HCT116 (cell line): ENCODE data around the gene CLDN9. TPM values are rescaled to one million over a fixed set of nuclear protein-coding genes. Genes with fewer than 3 reads are reported as not detected.

Experiments used
- ATAC-seq: fragments of 200-7000 bp; cut with Tn5 transposase; 2 replicates; pipeline ENCODE4 v1.9.1; 2020; ENCODE audit warnings: mild to moderate bottlenecking, moderate library complexity
- BruUV-seq: library from RNA; stranded (reverse); fragments of 400-500 nt; replicated peaks from 2 replicates; lab custom pipeline; 2021; lab: Mats Ljungman, UMichigan
- CTCF ChIA-PET: fragments of 300-600 bp; sonication (Branson Sonifier 250); formaldehyde crosslinking; loops from one replicate; lab custom pipeline; 2021; ENCODE audit warnings: antibody characterized with exemption; lab: Charles Lee
- POLR2A ChIA-PET: fragments of 300-600, 350-600 bp; sonication (Branson Sonifier 250); formaldehyde crosslinking; loops from one replicate; lab custom pipeline; 2021; ENCODE audit warnings: antibody characterized with exemption; lab: Charles Lee
- RAD21 ChIA-PET, 2 experiments: fragments of 300-600 bp; sonication (Branson Sonifier 250); formaldehyde crosslinking; loops; one replicate each; lab custom pipeline; 2023; ENCODE audit warnings: low total read pairs in 2 of 2; ENCODE audit not compliant: uncharacterized antibody in 2 of 2, unreplicated experiment in 2 of 2, low non-redundant PET in 1 of 2; lab: Charles Lee
- DNase-seq: peaks from one replicate; pipeline ENCODE4 v3.0.0-alpha.2; 2010; ENCODE audit warnings: low read depth, low spot score
- H2AFZ ChIP-seq: fragments of 200-600 bp; shearing (Covaris generic), sonication (generic); 2 replicates; pipeline ENCODE4 v1.6.1; 2017; ENCODE audit warnings: low read depth, mixed run types, mixed read lengths, antibody characterized with exemption, low read length; ENCODE audit not compliant: poor library complexity, severe bottlenecking
- H3K27ac ChIP-seq: 2 replicates; pipeline ENCODE4 v1.5.1; 2012; ENCODE audit warnings: low read depth, low read length
- H3K27me3 ChIP-seq: fragments of 200-600 bp; sonication (generic); 2 replicates; pipeline ENCODE4 v1.6.1; 2016; ENCODE audit warnings: mixed run types, low read length, mixed read lengths; ENCODE audit not compliant: insufficient read depth
- H3K36me3 ChIP-seq, 2 experiments: fragments of 200-500 bp in 1 of 2; fragments of 200-600 bp in 1 of 2; sonication (Bioruptor generic) in 1 of 2; sonication (generic) in 1 of 2; 2 replicates each; pipeline versions ENCODE4 v1.5.1 to v1.6.1; 2014 to 2016; ENCODE audit warnings: low read length in 2 of 2, inconsistent platforms in 1 of 2, mixed read lengths in 1 of 2, mixed run types in 1 of 2; ENCODE audit not compliant: insufficient read depth in 2 of 2, control insufficient read depth in 1 of 2
- H3K4me1 ChIP-seq, 2 experiments: fragments of 200-600 bp in 1 of 2; sonication (generic) in 1 of 2; 2 replicates each; pipeline versions ENCODE4 v1.5.1 to v1.6.1; 2012 to 2017; ENCODE audit warnings: low read length in 2 of 2, inconsistent platforms in 1 of 2, mild to moderate bottlenecking in 1 of 2, mixed read lengths in 1 of 2, mixed run types in 1 of 2, moderate library complexity in 1 of 2; ENCODE audit not compliant: insufficient read depth in 2 of 2, control insufficient read depth in 1 of 2
- H3K4me2 ChIP-seq: fragments of 200-600 bp; sonication (generic); 2 replicates; pipeline ENCODE4 v1.6.1; 2017; ENCODE audit warnings: mixed run types, low read length, mixed read lengths
- H3K4me3 ChIP-seq, 2 experiments: fragments of 200-600 bp in 1 of 2; sonication (generic) in 1 of 2; replicated peaks in 1 of 2; 2 replicates each; pipeline ENCODE4 v1.5.1; 2011 to 2016; ENCODE audit warnings: low read length in 2 of 2, control low read depth in 1 of 2, low read depth in 1 of 2, mild to moderate bottlenecking in 1 of 2, mixed read lengths in 1 of 2, mixed run types in 1 of 2
- H3K79me2 ChIP-seq: fragments of 200-600 bp; sonication (generic); 2 replicates; pipeline ENCODE4 v1.6.1; 2017; ENCODE audit warnings: mild to moderate bottlenecking, mixed run types, low read length, moderate library complexity, mixed read lengths; ENCODE audit not compliant: insufficient read depth
- H3K9ac ChIP-seq: fragments of 200-600 bp; sonication (generic); 2 replicates; pipeline ENCODE4 v1.6.1; 2016; ENCODE audit warnings: low read length, mixed read lengths
- H3K9me2 ChIP-seq: fragments of 200-600 bp; sonication (generic), shearing (Covaris generic); 2 replicates; pipeline ENCODE4 v1.6.1; 2017; ENCODE audit warnings: mixed run types, mild to moderate bottlenecking, moderate library complexity; ENCODE audit not compliant: insufficient read depth
- H3K9me3 ChIP-seq, 2 experiments: fragments of 200-500 bp in 1 of 2; fragments of 200-600 bp in 1 of 2; sonication (Bioruptor generic) in 1 of 2; sonication (generic) in 1 of 2; 2 replicates each; pipeline ENCODE4 v1.6.1; 2014 to 2017; ENCODE audit warnings: low read length in 2 of 2, mixed read lengths in 2 of 2, inconsistent platforms in 1 of 2, low read depth in 1 of 2, mild to moderate bottlenecking in 1 of 2, mixed run types in 1 of 2, moderate library complexity in 1 of 2; ENCODE audit not compliant: control insufficient read depth in 1 of 2, insufficient read depth in 1 of 2
- H4K20me1 ChIP-seq: fragments of 200-600 bp; sonication (generic), shearing (Covaris generic); 2 replicates; pipeline ENCODE4 v1.6.1; 2017; ENCODE audit warnings: mixed run types, mild to moderate bottlenecking, moderate library complexity; ENCODE audit not compliant: insufficient read depth
- POLR2AphosphoS5 ChIP-seq: IDR thresholded peaks from 2 replicates; pipeline ENCODE4 v1.6.1; 2011; ENCODE audit warnings: mild to moderate bottlenecking, low read depth, low read length, moderate library complexity
- YY1 ChIP-seq: IDR thresholded peaks from 2 replicates; pipeline ENCODE4 v1.6.1; 2011; ENCODE audit warnings: low read length, low read depth, moderate library complexity, mild to moderate bottlenecking; ENCODE audit not compliant: insufficient replicate concordance; ENCODE audit errors: extremely low read depth
- ZBTB33 ChIP-seq: IDR thresholded peaks from 2 replicates; pipeline ENCODE4 v1.6.1; 2011; ENCODE audit warnings: mild to moderate bottlenecking, low read length, moderate library complexity; ENCODE audit not compliant: insufficient replicate concordance; ENCODE audit errors: extremely low read depth
- intact Hi-C: fragments of 100-400 bp; cut with micrococcal nuclease; formaldehyde crosslinking; loops from 2 replicates; pipeline ENCODE4 v1.10.0; 2022
- total RNA-seq: library from RNA; stranded (reverse); gene quantifications from one replicate; pipeline ENCODE4 v1.2.1, GENCODE V29; 2021; ENCODE audit not compliant: unreplicated experiment

CLDN9 gene
- total RNA-seq, 1 experiment from 2014 or later: 0.76 TPM

GRCh38 chr16:3022684-3023414 lies 10.1 kb downstream of the CLDN9 start:
- Histone ChIP-seq H3K9me2 (no peaks in the 10 kb centered on the region), H3K27me3 (no peaks in the 10 kb centered on the region), H3K79me2 (peaks cover 26% of the 10 kb centered on the region; the same call in 1 of the 2 replicates), H2AFZ (no peak overlapping the region), H3K9ac (peak overlapping the region; percentile 99), H4K20me1 (no peaks in the 10 kb centered on the region), H3K4me2 (peak overlapping the region; percentile 86), H3K9me3 (no peaks in the 10 kb centered on the region), H3K4me1 (peaks cover 29 to 64% of the 10 kb centered on the region in 2 experiments), H3K27ac (peak overlapping the region; percentile 100), H3K4me3 (peak overlapping the region; percentile 94 to 95), H3K36me3 (peaks cover 8 to 32% of the 10 kb centered on the region in 2 experiments; a peak in 2 of 4 replicates)
- CTCF ChIA-PET: interaction anchor here (1.1 to 6.1 kb wide), 7 partner anchors 9 to 40 kb away, joined by 3 to 39 read pairs (median 5); partner anchors contain the start of gene CLDN9
- DNase-seq (no peak), ATAC-seq (peak; percentile 0)
- TSS peak; percentile 53 for BruUV-seq
- TF ChIP-seq ZBTB33 (peak; percentile 10), YY1 (no peak), POLR2AphosphoS5 (peak; percentile 89)
- RAD21 ChIA-PET: interaction anchor here in 1 of 2 experiments (1.0 kb wide), 1 partner anchor 19 kb away, joined by 3 read pairs; no protein-coding TSS in a partner anchor
- intact Hi-C loops: loop anchor here (5.0 kb wide), 2 partner anchors 41 to 866 kb away; partner anchors contain the start of genes PKMYT1 and TRAF7
- POLR2A ChIA-PET: interaction anchor here (0.7 to 8.2 kb wide), 13 partner anchors 8 to 867 kb away, joined by 3 to 188 read pairs (median 5); partner anchors contain the start of genes KREMEN2, TRAF7 and ZNF213
